Sigmoid colon (tissue), 7 donors: Measurements from ENCODE around the gene CD55. TPM values are rescaled to one million over a fixed set of nuclear protein-coding genes. Genes with fewer than 3 reads are reported as not detected.

Source experiments
- DNase-seq: peaks from one replicate; pipeline ENCODE4 v3.0.0-alpha.2; 2019
- H3K27ac ChIP-seq, 4 donors: fragments of 200-600 bp; sonication (generic); one replicate each; pipeline ENCODE4 v1.5.1; 2016 to 2019; ENCODE audit warnings: mild to moderate bottlenecking in 1 of 4
- H3K27me3 ChIP-seq, 3 donors: fragments of 200-600 bp; sonication (generic); one replicate each; pipeline ENCODE4 v1.5.1; 2019; ENCODE audit warnings: mild to moderate bottlenecking in 1 of 3
- H3K36me3 ChIP-seq, 4 donors: fragments of 200-600 bp; sonication (generic); one replicate each; pipeline ENCODE4 v1.5.1; 2016 to 2019
- H3K4me1 ChIP-seq, 4 donors: fragments of 200-600 bp; sonication (generic); one replicate each; pipeline ENCODE4 v1.5.1; 2017 to 2019
- H3K4me3 ChIP-seq, 4 donors: fragments of 200-600 bp; sonication (generic); one replicate each; pipeline ENCODE4 v1.5.1; 2017 to 2019; ENCODE audit warnings: mild to moderate bottlenecking in 2 of 4, moderate library complexity in 1 of 4
- H3K9me3 ChIP-seq, 4 donors: fragments of 200-600 bp in 3 of 4; sonication (generic) in 3 of 4; one replicate each; pipeline versions ENCODE4 v1.5.1 to v1.6.1; 2013 to 2019
- CTCF ChIP-seq, 4 experiments: fragments of 450-650 bp in 3 of 4; fragments of 200-600 bp in 1 of 4; IDR thresholded peaks; one replicate each; pipeline ENCODE4 v1.5.1; 2016 to 2019; ENCODE audit warnings: antibody characterized with exemption in 4 of 4, mild to moderate bottlenecking in 3 of 4, moderate library complexity in 2 of 4
- EP300 ChIP-seq, 4 donors: sonication (generic); formaldehyde crosslinking; IDR thresholded peaks; one replicate each; pipeline ENCODE4 v1.6.1; 2017; ENCODE audit warnings: antibody characterized with exemption in 4 of 4
- POLR2A ChIP-seq, 2 donors: fragments of 450-650 bp; IDR thresholded peaks; one replicate each; pipeline ENCODE4 v1.6.1; 2016; ENCODE audit warnings: antibody characterized with exemption in 2 of 2, mild to moderate bottlenecking in 2 of 2, moderate library complexity in 2 of 2
- POLR2AphosphoS5 ChIP-seq, 4 donors: sonication (generic); formaldehyde crosslinking; IDR thresholded peaks; one replicate each; pipeline ENCODE4 v1.6.1; 2017; ENCODE audit warnings: antibody characterized with exemption in 4 of 4
- WGBS, 2 donors: extraction: QIAGEN DNeasy Blood & Tissue Kit; methylation state at CpG; one replicate each; pipeline ENCODE4 v1.1.7; 2013; 5-methylcytosine and 5-hydroxymethylcytosine counted together
- intact Hi-C: fragments of 100-400 bp; cut with DNase I; formaldehyde crosslinking; loops from one replicate; pipeline ENCODE4 v1.15.1; 2023
- polyA plus RNA-seq, 3 donors: library from polyadenylated mRNA; stranded (reverse); fragments of 200-250 nt; gene quantifications; one replicate each; pipeline ENCODE4 v1.2.3, GENCODE V29; 2013
- total RNA-seq, 4 donors: library from RNA; depleted of rRNA; stranded (reverse); fragments of >200 nt; gene quantifications; one replicate each; pipeline ENCODE4 v1.1.0, GENCODE V29; 2016
- donor health status: healthy with polysubstance abuse.
- donor health status: Bipolar disorder and iron deficiency.
- donor health status: healthy.

CD55 gene
- total and polyA plus RNA-seq, 7 donors: 10.8 to 56.1 (median 41.5) TPM

- no peak for TF ChIP-seq POLR2A (IDR thresholded peaks at IDR 0.05)
- TF ChIP-seq POLR2AphosphoS5 (IDR thresholded peaks at IDR 0.05): no peak
- no peak for TF ChIP-seq EP300 (IDR thresholded peaks at IDR 0.05)
- no peak for TF ChIP-seq CTCF (IDR thresholded peaks at IDR 0.05)
- no peaks in the 10 kb centered on the region for H3K4me1 ChIP-seq
- H3K27ac ChIP-seq: no peak overlapping the region
- no peak for DNase-seq
- no peaks in the 10 kb centered on the region for H3K9me3 ChIP-seq
- 92 to 93% methylated on average over 1 of the region's 1 CpG for WGBS, 2 donors
- intact Hi-C loops: no loop called here
- no peak overlapping the region for H3K4me3 ChIP-seq
- peaks cover 0 to 17% (median 3%) of the 10 kb centered on the region in 4 donors for H3K36me3 ChIP-seq
- H3K27me3 ChIP-seq: no peaks in the 10 kb centered on the region
Measured at GRCh38 chr1:207364614-207365013, 43.1 kb downstream of the CD55 start.

DNA sequence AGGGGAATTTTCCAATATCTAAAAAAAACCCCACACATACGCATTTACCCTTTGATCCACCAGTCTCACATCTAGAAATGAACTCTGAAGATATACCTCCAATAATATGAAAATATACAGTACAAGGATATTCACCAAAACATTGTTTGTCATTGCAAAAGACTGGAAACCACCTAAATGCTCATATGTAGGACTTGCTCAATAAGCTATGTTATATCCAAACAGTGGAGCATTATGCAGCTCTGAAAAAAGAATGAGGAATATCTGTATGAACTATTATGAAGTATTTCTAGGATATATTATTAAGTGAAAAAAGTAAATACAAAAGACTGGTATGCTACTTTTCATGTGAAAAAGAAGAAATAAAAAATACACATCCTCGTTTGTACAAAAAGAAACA, 43.6 kb downstream of the CD55 start:
- intact Hi-C loops: no loop called here
- no peak for TF ChIP-seq EP300 (IDR thresholded peaks at IDR 0.05)
- TF ChIP-seq CTCF (IDR thresholded peaks at IDR 0.05): no peak
- no peak for TF ChIP-seq POLR2A (IDR thresholded peaks at IDR 0.05)
- TF ChIP-seq POLR2AphosphoS5 (IDR thresholded peaks at IDR 0.05): no peak

GRCh38 chr1:207366022-207366421, 44.5 kb downstream of the CD55 start:
- TF ChIP-seq POLR2AphosphoS5 (IDR thresholded peaks at IDR 0.05) (no peak), CTCF (IDR thresholded peaks at IDR 0.05) (no peak), EP300 (IDR thresholded peaks at IDR 0.05) (no peak), POLR2A (IDR thresholded peaks at IDR 0.05) (no peak)

More for the DNA sequence above, 43.6 kb downstream of the CD55 start:
- Histone ChIP-seq H3K4me3 (no peak overlapping the region), H3K4me1 (no peaks in the 10 kb centered on the region), H3K27ac (no peak overlapping the region), H3K27me3 (no peaks in the 10 kb centered on the region), H3K9me3 (no peaks in the 10 kb centered on the region), H3K36me3 (peaks cover 0 to 17% (median 3%) of the 10 kb centered on the region in 4 donors)
- WGBS, 2 donors: 93% methylated on average over 2 of the region's 2 CpGs
- DNase-seq: no peak

DNA sequence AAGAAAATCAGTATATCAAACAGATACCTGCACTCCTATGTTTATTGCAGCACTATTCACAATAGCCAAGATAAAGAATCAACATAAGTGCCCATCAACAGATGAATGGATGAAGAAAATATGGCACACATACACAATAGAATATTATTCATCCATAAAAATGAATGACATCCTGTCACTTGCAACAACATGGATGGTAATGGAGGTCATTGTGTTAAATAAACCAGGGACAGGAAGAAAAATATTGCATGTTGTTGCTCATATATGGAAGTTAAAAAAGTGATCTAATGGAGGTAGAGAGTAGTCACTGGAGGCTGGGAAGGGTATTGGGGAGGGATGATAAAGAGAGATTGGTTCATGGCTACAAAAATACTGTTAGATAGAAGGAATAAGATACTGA, 67.2 kb downstream of the CD55 start:
- no peak for TF ChIP-seq POLR2A (IDR thresholded peaks at IDR 0.05)
- no peak for TF ChIP-seq EP300 (IDR thresholded peaks at IDR 0.05)
- TF ChIP-seq POLR2AphosphoS5 (IDR thresholded peaks at IDR 0.05): no peak
- TF ChIP-seq CTCF (IDR thresholded peaks at IDR 0.05): no peak
- Histone ChIP-seq H3K9me3 (no peaks in the 10 kb centered on the region), H3K4me3 (no peak overlapping the region), H3K36me3 (no peaks in the 10 kb centered on the region), H3K27ac (no peak overlapping the region), H3K4me1 (no peaks in the 10 kb centered on the region), H3K27me3 (no peaks in the 10 kb centered on the region)
- DNase-seq: no peak
- intact Hi-C loops: no loop called here

More at GRCh38 chr1:207366022-207366421, 44.5 kb downstream of the CD55 start:
- 92 to 97% methylated on average over 2 of the region's 2 CpGs for WGBS, 2 donors
- no peak for DNase-seq
- intact Hi-C loops: no loop called here
- Histone ChIP-seq H3K4me1 (no peaks in the 10 kb centered on the region), H3K4me3 (no peak overlapping the region), H3K36me3 (peaks cover 0 to 17% (median 3%) of the 10 kb centered on the region in 4 donors), H3K27ac (no peak overlapping the region), H3K27me3 (no peaks in the 10 kb centered on the region), H3K9me3 (no peaks in the 10 kb centered on the region)
